Measurements from ENCODE around the gene TBC1D2. TPM values are rescaled to one million over a fixed set of nuclear protein-coding genes. Genes with fewer than 3 reads are reported as not detected.

Gene TBC1D2
- total RNA-seq, 2 experiments from 2014 or later = 1.5 TPM

DNA sequence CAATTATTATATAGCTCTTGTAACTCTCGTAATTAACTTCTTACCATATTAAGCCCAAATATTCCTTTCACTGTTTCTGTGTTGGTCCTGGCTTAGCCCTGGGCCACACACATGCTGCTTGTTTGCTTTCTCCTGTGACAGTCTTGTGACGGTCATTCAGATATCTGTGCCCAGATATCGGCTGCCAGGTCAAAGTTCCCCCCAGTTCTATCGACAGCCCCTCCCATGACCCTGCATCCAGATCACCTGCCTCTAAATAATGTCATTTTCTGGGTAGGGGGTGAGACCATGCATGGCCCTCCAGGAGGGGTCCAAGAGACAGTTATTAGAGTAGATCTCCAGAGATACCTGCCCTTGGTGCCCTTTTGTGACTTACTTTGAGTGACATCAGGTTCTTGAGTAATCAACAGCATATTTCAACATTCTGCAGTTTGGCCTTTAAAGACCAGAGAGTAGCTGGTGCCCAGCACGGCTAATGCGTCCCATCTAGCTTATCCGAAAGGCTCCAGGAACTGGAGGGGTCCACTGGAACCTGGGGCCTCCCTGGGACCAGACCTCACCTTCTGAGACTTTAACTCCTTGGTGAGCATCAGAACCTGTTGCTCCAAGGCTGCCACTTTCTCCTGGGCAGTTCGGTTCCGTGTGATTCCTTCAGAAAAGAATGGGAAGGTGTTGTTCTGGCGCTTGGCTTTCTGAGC, 26.9 kb downstream of the TBC1D2 start:
- Mint-ChIP-seq H3K36me3 (ENCODE audit: low read depth) (peaks cover 2% of the 10 kb centered on the region), H3K27me3 (no peaks in the 10 kb centered on the region), H3K9me3 (no peaks in the 10 kb centered on the region), H3K4me3 (no peak overlapping the region), H3K27ac (no peak overlapping the region), H3K4me1 (ENCODE audit: low read depth) (no peaks in the 10 kb centered on the region)
- ATAC-seq (no peak), DNase-seq (no peak)
- POLR2A ChIA-PET = no interaction called here
- TF ChIP-seq CTCF (IDR thresholded peaks at IDR 0.05) = no peak
- intact Hi-C loops (cut with micrococcal nuclease) = no loop called here
- CTCF ChIA-PET = interaction anchor here (1.5 kb wide), 1 partner anchor 24 kb away, joined by 3 read pairs; no protein-coding TSS in a partner anchor

- intact Hi-C loops (cut with micrococcal nuclease) = no loop called here
- Mint-ChIP-seq H3K27me3 (no peaks in the 10 kb centered on the region), H3K9me3 (no peaks in the 10 kb centered on the region), H3K27ac (no peak overlapping the region), H3K4me3 (no peak overlapping the region), H3K4me1 (ENCODE audit: low read depth) (no peaks in the 10 kb centered on the region), H3K36me3 (ENCODE audit: low read depth) (peaks cover 2% of the 10 kb centered on the region)
- no peak for TF ChIP-seq CTCF (IDR thresholded peaks at IDR 0.05)
- CTCF ChIA-PET = interaction anchor here (0.9 kb wide), 1 partner anchor 154 kb away, joined by 3 read pairs; no protein-coding TSS in a partner anchor
- ATAC-seq = no peak
- POLR2A ChIA-PET = no interaction called here
- no peak for DNase-seq
These were observed 27.6 kb downstream of the TBC1D2 start for GRCh38 chr9:98227883-98228282.

GRCh38 chr9:98226957-98227356, 28.5 kb downstream of the TBC1D2 start:
- H3K27me3 Mint-ChIP-seq = no peaks in the 10 kb centered on the region
- no peaks in the 10 kb centered on the region for H3K4me1 Mint-ChIP-seq (ENCODE audit: low read depth)
- no peak for ATAC-seq
- no peak for DNase-seq
- no peak overlapping the region for H3K27ac Mint-ChIP-seq
- no peak overlapping the region for H3K4me3 Mint-ChIP-seq
- intact Hi-C loops (cut with micrococcal nuclease) = no loop called here
- peaks cover 2% of the 10 kb centered on the region for H3K36me3 Mint-ChIP-seq (ENCODE audit: low read depth)
- POLR2A ChIA-PET = no interaction called here
- no peak for TF ChIP-seq CTCF (IDR thresholded peaks at IDR 0.05)
- no peaks in the 10 kb centered on the region for H3K9me3 Mint-ChIP-seq
- CTCF ChIA-PET = interaction anchor here (0.9 kb wide), 1 partner anchor 153 kb away, joined by 3 read pairs; no protein-coding TSS in a partner anchor

DNA sequence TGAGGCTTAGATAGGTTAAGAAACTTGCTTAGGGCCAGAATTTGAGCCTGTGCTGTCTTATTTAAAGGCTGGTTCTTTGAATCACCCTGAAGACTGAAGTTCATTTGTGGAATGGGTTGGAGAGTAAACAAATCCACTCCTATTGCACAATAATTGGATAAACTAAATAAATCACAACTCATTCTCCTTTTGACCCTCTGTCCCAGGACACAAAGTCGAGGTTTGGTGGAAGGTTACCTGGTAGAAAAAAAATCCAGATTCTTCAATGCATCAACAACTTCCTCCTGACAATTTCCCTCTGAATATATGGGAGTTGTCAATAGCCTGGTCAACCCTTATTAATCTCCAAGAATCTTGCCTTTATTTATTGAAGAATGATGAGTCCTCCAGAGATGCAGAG, 28.9 kb downstream of the TBC1D2 start:
- H3K27ac Mint-ChIP-seq = no peak overlapping the region
- no peaks in the 10 kb centered on the region for H3K4me1 Mint-ChIP-seq (ENCODE audit: low read depth)
- no peak overlapping the region for H3K4me3 Mint-ChIP-seq
- no peaks in the 10 kb centered on the region for H3K27me3 Mint-ChIP-seq
- POLR2A ChIA-PET = interaction anchor here (1.2 kb wide), 1 partner anchor 9 kb away, joined by 5 read pairs; no protein-coding TSS in a partner anchor
- intact Hi-C loops (cut with micrococcal nuclease) = no loop called here
- TF ChIP-seq CTCF (IDR thresholded peaks at IDR 0.05) = no peak
- no peaks in the 10 kb centered on the region for H3K9me3 Mint-ChIP-seq
- CTCF ChIA-PET = interaction anchor here (1.1 kb wide), 1 partner anchor 38 kb away, joined by 4 read pairs; no protein-coding TSS in a partner anchor
- ATAC-seq (no peak), DNase-seq (no peak)
- peaks cover 2% of the 10 kb centered on the region for H3K36me3 Mint-ChIP-seq (ENCODE audit: low read depth)

GRCh38 chr9:98225015-98225442, 30.4 kb downstream of the TBC1D2 start:
- ChIA-PET POLR2A (no interaction called here), CTCF (no interaction called here)
- Mint-ChIP-seq H3K36me3 (ENCODE audit: low read depth) (peaks cover 2% of the 10 kb centered on the region), H3K4me1 (ENCODE audit: low read depth) (no peaks in the 10 kb centered on the region), H3K4me3 (no peak overlapping the region), H3K27ac (no peak overlapping the region), H3K27me3 (no peaks in the 10 kb centered on the region), H3K9me3 (no peaks in the 10 kb centered on the region)
- intact Hi-C loops (cut with micrococcal nuclease) = no loop called here
- no peak for TF ChIP-seq CTCF (IDR thresholded peaks at IDR 0.05)
- DNase-seq (no peak), ATAC-seq (no peak)

Measured in activated CD8-positive, alpha-beta T cell treated with anti-CD3 and anti-CD28 coated beads for 36 hours (primary cell).